Stimulated activated CD4-positive, alpha-beta T cell treated with anti-CD3 and anti-CD28 coated beads, Interleukin-4, amount 100 ng/mL, for 4 hours (primary cell): Measurements from ENCODE around the gene DCDC2.
A peak's percentile ranks its signal among the peaks of the same experiment; 100 is the strongest.
"Not testable (repeated sequence)": the region's sequence is repeated elsewhere in the genome, so short reads cannot be mapped to it uniquely, and the experiment has no call there.

ENCODE experiments used
- DNase-seq, 2 experiments: peaks; one replicate each; pipeline ENCODE4 v3.0.0-alpha.2; 2020

The DCDC2 gene

DNA sequence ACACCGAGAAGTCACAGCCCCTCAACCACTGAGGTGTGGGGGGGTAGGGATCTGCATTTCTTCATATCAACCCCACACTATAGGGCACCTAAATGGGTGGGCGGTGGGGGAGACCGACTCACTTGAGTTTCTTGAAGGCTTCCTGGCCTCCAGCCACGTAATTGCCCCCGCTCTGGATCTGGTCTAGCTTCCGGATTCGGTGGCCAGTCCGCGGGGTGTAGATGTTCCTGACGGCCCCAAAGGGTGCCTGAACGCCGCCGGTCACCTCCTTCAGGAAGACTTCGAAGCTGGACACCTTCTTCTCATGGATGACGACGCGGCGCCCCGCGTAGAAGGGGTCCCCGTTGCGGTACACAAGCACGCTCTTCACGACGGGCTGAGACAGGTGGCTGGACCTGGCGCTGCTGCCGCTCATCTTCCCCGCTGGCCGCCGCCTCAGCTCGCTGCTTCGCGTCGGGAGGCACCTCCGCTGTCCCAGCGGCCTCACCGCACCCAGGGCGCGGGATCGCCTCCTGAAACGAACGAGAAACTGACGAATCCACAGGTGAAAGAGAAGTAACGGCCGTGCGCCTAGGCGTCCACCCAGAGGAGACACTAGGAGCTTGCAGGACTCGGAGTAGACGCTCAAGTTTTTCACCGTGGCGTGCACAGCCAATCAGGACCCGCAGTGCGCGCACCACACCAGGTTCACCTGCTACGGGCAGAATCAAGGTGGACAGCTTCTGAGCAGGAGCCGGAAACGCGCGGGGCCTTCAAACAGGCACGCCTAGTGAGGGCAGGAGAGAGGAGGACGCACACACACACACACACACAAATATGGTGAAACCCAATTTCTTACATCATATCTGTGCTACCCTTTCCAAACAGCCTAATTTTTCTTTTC, at the start of gene DCDC2:
TSS of gene DCDC2 (minus strand) at position 724 of the 883 bp plus-strand sequence. CDS start at position 415, 309 bp downstream.
- DNase-seq, result peak; percentile 21 to 22

DNA sequence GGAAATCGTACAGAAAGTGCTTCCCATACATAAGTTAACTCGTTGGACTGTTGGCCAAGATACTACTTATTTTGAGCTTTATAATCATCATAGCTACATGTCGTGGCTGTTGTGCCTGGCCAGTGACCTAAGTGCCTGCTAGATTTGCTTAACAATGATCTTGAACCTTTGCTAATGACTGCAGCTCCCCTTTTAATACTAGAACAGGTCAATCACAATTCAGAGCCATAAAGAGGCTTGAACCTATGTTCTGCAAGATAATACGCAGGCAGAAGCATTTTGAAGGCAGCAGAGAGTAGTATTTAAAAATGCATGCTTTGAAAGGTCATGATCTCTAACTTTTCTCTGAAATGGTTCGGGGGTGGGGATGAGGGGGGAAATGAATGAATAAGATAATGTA, 47.4 kb upstream of the DCDC2 start:
- no peak for DNase-seq

DNA sequence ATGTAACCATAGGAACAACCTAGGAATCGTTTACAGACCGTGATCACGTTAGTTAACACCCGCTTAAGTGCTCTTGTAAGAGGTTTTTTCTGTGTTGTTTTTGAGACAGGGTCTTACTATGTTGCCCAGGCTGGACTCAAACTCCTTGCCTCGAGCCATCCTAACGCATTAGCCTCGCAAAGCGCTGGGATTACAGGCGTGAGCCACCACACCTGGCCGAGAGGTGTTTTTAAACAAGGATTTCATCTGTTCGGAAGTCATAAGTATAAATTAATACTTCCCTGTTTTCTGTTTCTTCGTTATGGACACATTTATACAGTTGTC, 45.6 kb upstream of the DCDC2 start:
- no peak for DNase-seq

DNA sequence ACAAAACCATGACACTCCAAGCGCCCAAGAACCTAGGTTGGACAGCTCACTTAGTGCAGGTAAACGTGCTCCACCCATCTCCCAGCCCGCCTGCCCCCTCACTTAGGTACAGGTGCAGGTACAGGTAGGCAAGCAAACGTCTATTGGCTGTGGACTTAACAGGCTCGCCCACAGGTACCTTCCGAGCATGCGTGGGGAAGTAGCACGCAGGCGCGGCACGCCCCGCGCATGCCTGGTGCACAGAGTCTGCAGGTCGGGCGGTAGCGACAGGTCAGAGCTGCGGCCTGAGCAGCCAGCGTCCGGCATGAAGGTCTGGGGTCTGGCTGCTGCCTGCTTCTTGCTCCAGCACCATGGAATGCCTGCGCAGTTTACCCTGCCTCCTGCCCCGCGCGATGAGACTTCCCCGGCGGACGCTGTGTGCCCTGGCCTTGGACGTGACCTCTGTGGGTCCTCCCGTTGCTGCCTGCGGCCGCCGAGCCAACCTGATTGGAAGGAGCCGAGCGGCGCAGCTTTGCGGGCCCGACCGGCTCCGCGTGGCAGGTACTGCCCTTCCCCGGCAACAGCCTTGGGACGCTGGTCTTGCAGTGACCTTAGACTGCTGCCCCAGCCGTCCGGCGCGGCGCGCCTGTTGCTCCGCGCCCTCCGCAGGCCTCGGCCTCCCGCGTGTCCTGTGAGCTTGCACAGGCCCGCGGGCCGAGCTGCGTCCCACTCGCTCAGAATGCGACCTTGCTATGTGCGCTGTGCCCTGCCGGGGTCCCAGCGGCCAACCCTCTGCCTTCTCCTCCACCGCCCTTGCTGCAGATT, 45.0 kb upstream of the DCDC2 start, which contains the start of gene MRS2:
TSS of gene MRS2 (plus strand) at position 240 of the 804 bp plus-strand sequence. CDS start at position 351, 111 bp downstream.
- DNase-seq, result peak; percentile 76 to 83

DNA sequence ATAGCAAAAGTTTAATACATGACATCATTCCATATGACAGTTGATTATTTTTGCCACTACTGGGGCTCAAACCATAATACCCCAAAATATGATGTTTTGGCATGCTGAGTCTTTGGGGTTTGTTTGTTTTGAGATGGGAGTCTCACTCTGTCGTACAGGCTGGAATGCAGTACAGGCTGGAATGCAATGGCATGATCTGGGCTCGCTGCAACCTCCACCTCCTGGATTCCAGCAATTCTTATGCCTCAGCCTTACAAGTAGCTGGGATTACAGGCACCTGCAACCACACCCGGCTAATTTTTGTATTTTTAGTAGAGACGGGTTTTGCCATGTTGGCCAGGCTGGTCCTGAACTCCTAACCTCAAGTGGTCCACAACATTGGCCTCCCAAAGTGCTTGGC, 43.6 kb upstream of the DCDC2 start:
- no peak for DNase-seq

DNA sequence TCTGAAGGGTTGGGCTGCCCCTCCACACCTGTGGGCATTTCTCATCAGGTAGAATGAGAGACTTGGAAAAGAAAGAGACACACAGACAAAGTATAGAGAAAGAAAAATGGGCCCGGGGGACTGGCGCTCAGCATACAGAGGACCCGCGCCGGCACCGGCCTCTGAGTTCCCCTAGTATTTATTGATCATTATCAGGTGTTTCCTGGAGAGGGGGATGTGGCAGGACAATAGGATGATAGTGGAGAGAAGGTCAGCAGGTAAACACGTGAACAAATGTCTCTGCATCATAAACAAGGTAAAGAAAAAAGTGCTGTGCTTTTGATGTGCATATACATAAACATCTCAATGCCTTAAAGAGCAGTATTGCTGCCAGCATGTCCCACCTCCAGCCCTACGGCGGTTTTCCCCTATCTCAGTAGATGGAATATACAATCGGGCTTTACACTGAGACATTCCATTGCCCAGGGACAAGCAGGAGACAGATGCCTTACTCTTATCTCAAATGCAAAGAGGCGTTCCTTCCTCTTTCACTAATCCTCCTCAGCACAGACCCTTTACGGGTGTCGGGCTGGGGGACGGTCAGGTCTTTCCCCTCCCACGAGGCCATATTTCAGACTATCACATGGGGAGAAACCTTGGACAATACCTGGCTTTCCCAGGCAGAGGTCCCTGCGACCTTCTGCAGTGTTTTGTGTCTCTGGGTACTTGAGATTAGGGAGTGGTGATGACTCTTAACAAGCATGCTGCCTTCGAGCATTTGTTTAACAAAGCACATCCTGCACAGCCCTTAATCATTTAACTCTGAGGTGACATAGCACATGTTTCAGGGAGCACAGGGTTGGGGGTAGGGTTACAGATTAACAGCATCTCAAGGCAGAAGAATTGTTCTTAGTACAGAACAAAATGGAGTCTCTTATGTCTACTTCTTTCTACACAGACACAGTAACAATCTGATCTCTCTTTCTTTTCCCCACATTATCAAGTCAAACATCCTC, 42.5 kb upstream of the DCDC2 start:
- DNase-seq, result not testable (repeated sequence)

DNA sequence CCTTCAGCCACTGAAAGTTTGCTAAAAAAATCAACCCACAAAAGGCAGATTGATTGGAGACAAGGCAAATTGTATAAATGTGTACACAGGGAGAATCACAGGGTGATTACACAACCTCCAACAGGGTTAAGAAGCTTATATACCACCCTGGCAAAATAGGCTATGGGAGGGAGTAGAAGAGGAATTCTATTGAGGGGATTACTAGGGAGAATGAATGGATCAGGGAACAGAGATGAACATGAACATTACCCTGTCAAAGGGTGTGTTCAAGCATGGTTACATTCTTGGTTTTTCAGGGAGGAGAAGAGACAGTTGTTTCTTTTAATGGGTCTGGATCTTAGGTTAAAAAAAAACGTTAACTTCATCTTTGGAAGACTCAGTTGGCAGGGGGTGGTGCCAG, 39.8 kb upstream of the DCDC2 start:
- DNase-seq, result no peak

DNA sequence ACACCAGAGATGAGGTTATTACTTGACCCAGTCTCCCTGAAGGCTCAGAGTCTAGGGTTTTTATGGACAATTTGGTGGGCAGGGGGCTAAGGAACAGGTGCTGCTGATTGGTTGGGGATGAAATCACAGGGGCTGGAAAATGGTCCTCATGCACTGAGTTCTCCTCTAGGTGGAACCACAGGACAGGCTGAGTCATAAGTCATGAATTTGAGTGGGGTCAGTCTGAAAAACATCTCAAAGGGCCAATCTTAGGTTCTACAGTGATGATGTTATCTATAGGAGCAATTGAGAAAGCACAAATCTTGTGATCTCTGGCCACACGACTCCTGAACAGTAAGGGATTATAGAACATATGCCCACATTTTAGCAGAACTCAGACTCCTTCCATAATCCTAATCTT, 39.0 kb upstream of the DCDC2 start:
- DNase-seq, result no peak

DNA sequence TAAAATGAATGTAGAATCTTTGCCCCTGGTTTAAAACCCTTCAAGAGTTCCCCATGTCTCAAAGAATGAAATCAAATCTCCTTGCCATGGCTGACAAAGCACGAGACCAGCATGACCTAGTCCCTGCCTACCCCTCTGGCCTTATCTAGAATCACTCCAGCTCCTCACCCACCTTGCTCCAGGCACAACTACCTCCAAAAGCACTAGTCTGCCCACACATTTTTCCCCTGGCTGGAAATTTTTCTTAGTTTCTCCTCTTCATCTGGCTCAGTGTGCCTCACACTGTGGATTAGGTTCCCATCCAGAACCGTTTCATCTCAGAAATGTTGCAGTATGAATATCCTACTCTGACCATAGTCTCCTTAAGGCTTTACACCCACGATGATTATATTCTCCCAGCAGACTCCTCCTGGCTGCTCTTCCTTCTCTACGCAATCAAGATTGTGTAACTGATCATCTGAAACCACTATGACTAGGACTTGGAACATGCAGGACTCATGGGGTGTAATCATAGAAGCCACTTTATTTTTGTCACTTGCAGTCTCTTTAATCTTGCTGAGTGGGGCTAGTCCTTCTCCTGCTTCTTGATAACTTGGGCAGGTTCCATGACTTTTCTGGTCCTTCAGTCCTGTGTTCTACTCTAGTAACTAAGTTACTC, 37.0 kb upstream of the DCDC2 start:
- no peak for DNase-seq

DNA sequence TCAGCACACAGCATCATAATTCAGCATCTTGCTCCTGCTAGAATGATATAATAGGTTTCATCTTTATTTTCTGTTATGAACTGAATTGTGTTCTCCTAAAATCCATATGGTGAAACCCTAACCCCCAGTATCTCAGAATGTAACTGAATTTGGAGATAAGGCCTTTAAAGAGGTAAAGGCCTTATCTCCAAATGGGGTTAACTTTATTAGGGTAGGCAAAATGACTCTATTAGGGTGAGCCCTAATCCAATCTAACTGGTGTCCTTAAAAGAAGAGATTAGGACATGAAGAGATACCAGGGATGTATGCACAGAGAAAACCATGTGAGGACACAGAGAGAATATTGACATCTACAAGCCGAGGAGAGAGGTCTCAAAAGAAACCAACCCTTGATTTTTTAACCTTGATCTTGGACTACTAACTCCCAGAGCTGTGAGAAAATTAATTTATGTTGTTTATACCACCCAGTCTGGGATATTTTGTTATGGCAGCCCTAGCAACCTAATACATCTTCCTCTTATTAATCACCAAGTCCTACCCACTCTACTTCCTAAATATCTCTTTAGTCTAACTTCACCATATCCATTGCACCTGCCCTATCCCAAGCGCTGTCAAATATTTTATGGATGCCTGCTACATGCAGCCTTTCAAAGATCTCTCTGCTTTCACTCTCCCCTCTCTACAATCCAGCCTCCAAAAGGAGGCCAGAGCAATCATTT, 36.4 kb upstream of the DCDC2 start:
- DNase-seq, result no peak

DNA sequence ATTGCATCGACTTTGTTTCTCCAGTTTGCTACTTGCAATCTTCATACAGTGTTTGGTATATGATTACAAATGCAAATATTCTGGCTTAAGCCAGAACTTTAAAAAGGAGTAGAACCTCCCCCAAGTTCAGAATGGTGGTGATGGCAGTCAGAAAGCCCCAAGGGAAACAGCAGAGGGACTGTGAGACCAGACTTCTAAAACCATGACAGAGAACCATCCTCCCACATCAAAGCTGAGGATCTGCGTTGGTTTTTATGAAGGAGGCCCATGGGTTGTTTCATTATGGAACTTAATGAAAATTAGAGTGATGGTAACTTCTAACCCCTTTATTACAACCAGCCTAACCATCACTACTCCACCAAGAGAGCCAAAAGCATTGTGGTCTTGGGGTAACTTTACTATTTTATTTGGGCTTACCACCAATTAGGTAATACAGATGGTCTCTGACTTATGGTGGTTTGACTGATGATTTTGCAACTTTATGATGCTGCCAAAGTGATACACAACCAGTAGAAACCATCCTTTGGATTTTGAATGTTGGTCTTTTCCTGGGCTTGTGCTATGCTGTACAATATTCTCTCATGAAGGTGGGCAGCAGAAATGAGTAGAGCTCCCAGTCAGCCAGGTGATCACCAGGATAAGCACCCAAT, 34.0 kb upstream of the DCDC2 start:
- no peak for DNase-seq

DNA sequence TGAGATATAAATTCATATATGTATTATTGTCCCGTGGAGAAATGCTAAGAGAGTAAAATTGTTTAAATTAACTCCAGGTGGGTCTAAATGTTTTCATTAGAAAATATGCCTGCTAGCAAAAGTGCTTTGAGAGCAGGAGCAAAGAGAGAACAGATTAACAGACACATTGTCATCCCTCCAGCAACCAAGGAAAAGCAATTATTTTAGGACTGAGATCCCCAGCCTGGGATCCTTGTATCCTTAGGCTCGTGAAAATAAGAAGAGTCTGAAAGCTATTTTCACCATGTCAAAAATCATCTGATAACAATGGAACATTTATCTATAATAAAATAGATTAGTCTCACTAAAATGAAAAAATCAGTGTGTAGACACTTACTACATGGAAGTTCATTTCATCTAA, 33.3 kb upstream of the DCDC2 start:
- no peak for DNase-seq

DNA sequence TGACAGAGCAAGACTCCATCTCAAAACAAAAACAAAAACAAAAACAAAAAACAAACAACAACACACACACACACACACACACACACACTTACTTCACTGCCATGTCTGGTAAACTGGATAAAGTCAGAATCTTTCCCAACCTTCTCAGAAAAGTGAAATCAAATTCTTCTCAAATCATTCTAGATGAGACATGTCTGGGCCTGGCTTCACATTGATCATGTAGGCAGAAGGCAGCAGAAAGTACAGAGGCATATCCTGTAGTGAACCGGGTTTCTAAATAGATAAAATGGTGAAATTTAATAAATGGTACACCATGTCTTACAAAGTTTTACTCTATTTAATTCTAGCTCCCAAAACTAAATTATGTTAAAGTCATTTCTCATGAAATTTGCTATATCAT, 30.0 kb upstream of the DCDC2 start:
- DNase-seq, result no peak

DNA sequence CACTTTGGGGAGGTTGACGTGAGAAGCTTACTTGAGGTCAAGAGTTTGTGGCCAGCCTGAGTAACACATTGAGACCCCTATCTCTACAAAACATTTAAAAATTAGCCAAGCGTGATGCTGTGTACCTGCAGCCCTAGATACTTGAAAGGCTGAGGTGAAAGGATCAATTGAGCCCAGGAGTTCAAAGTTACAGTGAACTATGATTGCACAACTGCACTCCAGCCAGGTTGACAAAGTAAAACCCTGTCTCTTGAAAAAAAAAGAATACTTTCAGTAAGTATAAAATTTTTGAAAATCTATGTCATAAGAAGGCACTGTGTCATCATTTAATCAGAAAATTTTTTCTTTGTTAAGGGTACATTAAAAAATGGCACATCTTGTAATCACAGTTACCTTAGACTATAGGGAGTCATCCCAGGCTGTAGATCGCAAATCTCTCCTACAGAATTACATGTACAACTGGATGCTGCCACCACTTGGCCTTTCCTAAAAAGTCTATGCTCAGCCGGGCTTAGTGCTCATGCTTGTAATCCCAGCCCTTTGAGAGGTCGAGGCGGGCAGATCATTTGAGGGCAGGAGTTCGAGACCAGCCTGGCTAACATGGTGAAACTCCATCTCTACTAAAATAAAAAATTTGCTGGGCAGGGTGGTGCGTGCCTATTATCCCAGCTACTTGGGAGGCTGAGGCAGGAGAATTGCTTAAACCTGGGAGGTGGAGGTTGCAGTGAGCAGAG, 27.8 kb upstream of the DCDC2 start:
- DNase-seq, result no peak

DNA sequence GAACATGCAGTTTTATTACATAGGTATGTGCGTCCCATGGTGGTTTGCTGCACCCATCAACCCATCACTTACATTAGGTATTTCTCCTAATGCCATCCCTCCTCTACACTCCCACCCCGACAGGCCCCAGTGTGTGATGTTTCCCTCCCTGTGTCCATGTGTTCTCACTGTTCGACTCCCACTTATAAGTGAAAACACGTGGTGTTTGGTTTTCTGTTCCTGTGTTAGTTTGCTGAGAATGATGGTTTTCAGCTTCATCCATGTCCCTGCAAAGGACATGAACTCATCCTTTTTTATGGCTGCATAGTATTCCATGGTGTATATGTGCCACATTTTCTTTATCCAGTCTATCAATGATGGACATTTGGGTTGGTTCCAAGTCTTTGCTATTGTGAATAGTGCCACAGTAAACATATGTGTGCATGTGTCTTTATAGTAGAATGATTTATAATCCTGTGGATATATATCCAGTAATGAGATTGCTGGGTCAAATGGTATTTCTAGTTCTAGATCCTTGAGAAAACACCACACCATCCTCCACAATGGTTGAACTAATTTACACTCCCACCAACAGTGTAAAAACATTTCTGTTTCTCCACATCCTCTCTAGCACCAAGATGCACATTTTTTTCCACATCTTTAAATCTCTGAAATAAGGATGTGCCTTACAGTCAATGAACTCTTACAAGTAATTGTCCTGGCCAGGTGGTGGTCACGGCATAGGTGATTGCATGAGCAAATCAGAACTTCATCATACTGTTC, 26.7 kb upstream of the DCDC2 start:
- not testable (repeated sequence) for DNase-seq

DNA sequence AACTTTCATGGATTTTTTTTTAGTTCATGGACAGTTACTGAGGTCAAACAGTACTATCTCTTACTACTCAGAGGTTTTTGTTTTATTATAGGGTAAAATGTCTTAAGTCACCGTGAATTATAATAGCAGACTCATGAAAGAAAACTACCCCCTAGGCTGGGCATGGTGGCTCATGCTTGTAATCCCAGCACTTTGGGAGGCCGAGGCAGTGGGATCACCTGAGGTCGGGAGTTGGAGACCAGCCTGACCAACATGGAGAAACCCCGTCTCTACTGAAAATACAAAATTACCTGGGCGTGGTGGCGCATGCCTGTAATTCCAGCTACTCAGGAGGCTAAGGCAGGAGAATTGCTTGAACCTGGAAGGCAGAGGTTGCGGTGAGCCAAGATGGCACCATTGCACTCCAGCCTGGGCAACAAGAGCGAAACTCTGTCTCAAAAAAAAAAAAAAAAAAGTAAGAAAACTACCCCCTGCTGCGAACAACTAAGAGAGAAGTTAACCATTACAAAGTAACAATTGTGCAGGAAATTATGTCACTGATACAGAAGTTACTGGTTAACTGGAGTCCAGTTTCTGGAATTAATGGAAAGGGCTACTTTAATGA, 25.1 kb upstream of the DCDC2 start:
- not testable (repeated sequence) for DNase-seq

DNA sequence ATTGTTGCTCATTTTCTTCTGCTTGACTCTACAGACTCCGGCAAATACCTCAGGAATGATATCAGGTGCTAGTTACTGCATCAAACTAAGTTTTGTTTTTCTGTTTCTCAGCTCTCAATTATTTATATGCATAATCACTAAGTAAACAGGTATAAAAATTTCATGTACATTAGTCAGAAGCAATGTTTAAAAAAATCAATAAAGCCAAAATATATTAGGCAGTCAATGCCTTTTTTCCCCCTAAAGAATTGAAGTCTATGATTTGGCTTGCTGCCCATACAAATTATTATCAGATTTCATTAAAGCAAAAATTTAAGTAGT, 24.3 kb upstream of the DCDC2 start:
- no peak for DNase-seq

DNA sequence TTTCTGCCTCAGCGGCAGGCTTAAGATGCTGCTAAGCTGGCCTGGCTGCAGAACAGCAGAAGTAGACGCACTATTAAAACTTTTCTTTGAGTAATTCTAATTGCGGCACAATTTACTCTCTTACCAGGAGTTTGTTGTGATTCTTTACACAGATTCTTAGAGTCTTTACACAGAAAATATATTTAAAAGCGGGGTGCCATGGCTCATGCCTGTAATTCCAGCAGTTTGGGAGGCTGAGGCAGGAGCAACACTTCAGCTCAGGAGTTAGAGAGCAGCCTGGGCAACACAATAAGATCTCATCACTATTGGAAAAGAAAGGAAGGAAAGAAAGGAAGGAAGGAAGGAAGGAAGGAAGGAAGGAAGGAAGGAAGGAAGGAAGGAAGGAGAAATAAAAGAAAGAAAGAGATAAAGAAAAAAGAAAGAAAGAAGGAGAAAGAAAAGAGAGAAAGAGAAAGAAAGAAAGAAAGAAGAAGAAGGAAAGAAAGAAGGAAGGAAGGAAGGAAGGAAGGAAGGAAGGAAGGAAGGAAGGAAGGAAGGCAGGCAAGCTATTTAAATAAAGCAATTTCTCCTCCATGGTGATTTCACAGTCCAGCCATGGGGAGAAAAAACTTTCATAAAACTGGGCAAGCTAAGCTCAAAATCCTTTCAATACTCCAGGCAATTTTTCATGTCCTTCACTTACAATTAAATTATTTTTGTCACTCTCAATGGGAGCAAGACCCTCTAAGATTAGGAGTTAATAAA, 23.8 kb upstream of the DCDC2 start:
- DNase-seq, result no peak
